GM12878 (cell line): Measurements from ENCODE around the gene NOP14. TPM values are rescaled to one million over a fixed set of nuclear protein-coding genes. Genes with fewer than 3 reads are reported as not detected.

ENCODE experiments used
- ATAC-seq: fragments of 200-7000 bp; cut with Tn5 transposase; 3 replicates; pipeline ENCODE4 v1.9.1; 2020; ENCODE audit warnings: mild to moderate bottlenecking, moderate library complexity
- BruUV-seq: library from RNA; stranded (reverse); fragments of 400-500 nt; replicated peaks from 2 replicates; lab custom pipeline; 2021; lab: Mats Ljungman, UMichigan
- CTCF ChIA-PET: fragments of 300-600 bp; sonication (Branson Sonifier 250); formaldehyde crosslinking; extraction: SDS; loops from one replicate; lab custom pipeline; 2021; ENCODE audit warnings: inconsistent platforms; lab: Yijun Ruan, JAX
- POLR2A ChIA-PET: fragments of 350-600 bp; formaldehyde crosslinking; extraction: SDS; loops from one replicate; lab custom pipeline; 2021; ENCODE audit warnings: inconsistent platforms; lab: Charles Lee
- RAD21 ChIA-PET: fragments of 300-600 bp; sonication (Branson Sonifier 250); formaldehyde crosslinking; loops from one replicate; lab custom pipeline; 2023; ENCODE audit warnings: antibody characterized with exemption; ENCODE audit not compliant: unreplicated experiment; lab: Charles Lee
- SMC1A ChIA-PET: fragments of 300-600 bp; sonication (Branson Sonifier 250); formaldehyde crosslinking; loops from one replicate; lab custom pipeline; 2023; ENCODE audit not compliant: unreplicated experiment, uncharacterized antibody; lab: Charles Lee
- DNase-seq: peaks from one replicate; pipeline ENCODE4 v3.0.0-alpha.2; 2011; ENCODE audit warnings: low read depth, low spot score
- FAIRE-seq: peaks from 3 replicates; lab custom pipeline; 2011; peaks lifted over from hg19 to GRCh38; lab: Jason Lieb, UNC
- H2AFZ ChIP-seq: 2 replicates; pipeline ENCODE4 v1.6.0; 2011; ENCODE audit warnings: low read depth, low read length, control low read depth; ENCODE audit not compliant: control insufficient read depth
- H3K27ac ChIP-seq: 2 replicates; pipeline ENCODE4 v1.5.1; 2011; ENCODE audit warnings: control low read depth; ENCODE audit not compliant: control insufficient read depth, insufficient read depth
- H3K27me3 ChIP-seq, 2 experiments: replicated peaks in 1 of 2; 2 replicates each; pipeline versions ENCODE4 v1.6.0 to v1.6.1; 2011; ENCODE audit warnings: low read length in 1 of 2; ENCODE audit not compliant: control insufficient read depth in 2 of 2, insufficient read depth in 2 of 2
- H3K36me3 ChIP-seq, 2 experiments: 2 replicates each; pipeline ENCODE4 v1.5.1; 2011; ENCODE audit warnings: low read length in 1 of 2; ENCODE audit not compliant: control insufficient read depth in 2 of 2, insufficient read depth in 2 of 2
- H3K4me1 ChIP-seq: 2 replicates; pipeline ENCODE4 v1.6.1; 2011; ENCODE audit warnings: mild to moderate bottlenecking, low read length, moderate library complexity, mixed read lengths; ENCODE audit not compliant: control insufficient read depth, insufficient read depth
- H3K4me2 ChIP-seq: 2 replicates; pipeline ENCODE4 v1.6.0; 2011; ENCODE audit warnings: control low read depth; ENCODE audit not compliant: control insufficient read depth, insufficient read depth
- H3K4me3 ChIP-seq: fragments of 200-600 bp; sonication (generic); 2 replicates; pipeline ENCODE4 v1.5.1; 2016
- H3K79me2 ChIP-seq: 2 replicates; pipeline ENCODE4 v1.6.0; 2011; ENCODE audit warnings: low read length; ENCODE audit not compliant: control insufficient read depth, insufficient read depth
- H3K9ac ChIP-seq: 2 replicates; pipeline ENCODE4 v1.8.0; 2011; ENCODE audit warnings: low read length, control low read depth, mixed read lengths; ENCODE audit not compliant: control insufficient read depth, insufficient read depth
- H3K9me3 ChIP-seq: replicated peaks from 3 replicates; pipeline ENCODE4 v1.5.1; 2011; ENCODE audit warnings: mild to moderate bottlenecking, low read length; ENCODE audit not compliant: control insufficient read depth, insufficient read depth
- H4K20me1 ChIP-seq: 2 replicates; pipeline ENCODE4 v1.6.0; 2011; ENCODE audit not compliant: control insufficient read depth, insufficient read depth
- CEBPB ChIP-seq, 2 experiments: fragments of 150-350 bp in 1 of 2; IDR thresholded peaks; 2 replicates each; pipeline ENCODE4 v1.6.1; 2012 to 2014; ENCODE audit warnings: low read depth in 2 of 2, low read length in 2 of 2, borderline replicate concordance in 1 of 2, inconsistent platforms in 1 of 2
- ELK1 ChIP-seq: IDR thresholded peaks from 2 replicates; pipeline ENCODE4 v1.6.1; 2012; ENCODE audit warnings: low read depth, low read length, improper control_type of control experiment
- EZH2 ChIP-seq: IDR thresholded peaks from 2 replicates; pipeline ENCODE4 v1.6.1; 2012; ENCODE audit warnings: low read depth, mild to moderate bottlenecking, control low read depth, inconsistent platforms, low read length, borderline replicate concordance; ENCODE audit not compliant: control insufficient read depth
- FOXM1 ChIP-seq: IDR thresholded peaks from 2 replicates; pipeline ENCODE4 v1.6.1; 2012; ENCODE audit warnings: low read depth, mild to moderate bottlenecking, inconsistent platforms, low read length, moderate library complexity
- MLLT1 ChIP-seq: fragments of 450-650 bp; IDR thresholded peaks from 2 replicates; pipeline ENCODE4 v1.6.1; 2016; ENCODE audit warnings: mild to moderate bottlenecking
- POLR2AphosphoS2 ChIP-seq: IDR thresholded peaks from 2 replicates; pipeline ENCODE4 v1.6.1; 2011; ENCODE audit warnings: low read depth, mild to moderate bottlenecking, low read length, improper control_type of control experiment, moderate library complexity
- POU2F2 ChIP-seq: IDR thresholded peaks from 3 replicates; pipeline ENCODE4 v1.6.1; 2011; ENCODE audit warnings: low read depth, mild to moderate bottlenecking, low read length, borderline replicate concordance
- SPI1 ChIP-seq: IDR thresholded peaks from 2 replicates; pipeline ENCODE4 v1.6.1; 2011; ENCODE audit warnings: low read depth, mild to moderate bottlenecking, low read length, moderate library complexity, borderline replicate concordance; ENCODE audit not compliant: insufficient read depth
- TAF1 ChIP-seq: IDR thresholded peaks from 2 replicates; pipeline ENCODE4 v1.6.1; 2011; ENCODE audit warnings: mild to moderate bottlenecking, low read depth, low read length, borderline replicate concordance
- TARDBP ChIP-seq: IDR thresholded peaks from 2 replicates; pipeline ENCODE4 v1.6.1; 2016; ENCODE audit warnings: borderline replicate concordance
- ZBTB33 ChIP-seq: fragments of 450-650 bp; IDR thresholded peaks from 2 replicates; pipeline ENCODE4 v1.6.1; 2017; ENCODE audit warnings: mild to moderate bottlenecking
- WGBS: methylation state at CpG from one replicate; pipeline ENCODE4 v1.1.6; 2016; ENCODE audit warnings: low lambda C conversion rate; ENCODE audit not compliant: insufficient replicate concordance, insufficient coverage; ENCODE audit errors: missing lambda C conversion rate; 5-methylcytosine and 5-hydroxymethylcytosine counted together
- in situ Hi-C: fragments of 300-500 bp; cut with MboI; formaldehyde crosslinking; loops from 9 replicates; pipeline ENCODE4 v1.14.3; 2018; ENCODE audit warnings: mixed read lengths
- intact Hi-C: fragments of 100-400 bp; cut with micrococcal nuclease; formaldehyde crosslinking; loops from one replicate; pipeline ENCODE4 v1.14.2; 2022; ENCODE audit not compliant: unreplicated experiment
- polyA plus RNA-seq, 11 experiments: library from polyadenylated mRNA; depleted of rRNA in 4 of 11; unstranded in 6 of 11; stranded (reverse) in 5 of 11; fragments of >200 nt; fragmentation: Nextera tagmentation in 4 of 11; fragmentation: Illumina TruSeq in 1 of 11; extraction: Ambion mirVana in 4 of 11; extraction: Trizol in 1 of 11; gene quantifications; 1 replicate in 1 of 11; 2 replicates in 10 of 11; pipeline versions ENCODE4 v1.2.1 to v1.2.3, GENCODE V29; 2011 to 2016; ENCODE audit warnings: inconsistent platforms in 2 of 11, missing spikeins in 2 of 11, low read depth in 1 of 11
- total RNA-seq, 4 experiments: library from RNA; depleted of rRNA in 3 of 4; stranded (reverse); fragments of >200 nt in 3 of 4; fragmentation: Illumina TruSeq in 1 of 4; extraction: Trizol in 1 of 4; gene quantifications; 2 replicates each; pipeline versions ENCODE4 v1.2.1 to v1.2.3, GENCODE V29; 2013 to 2021

NOP14 gene
- total and polyA plus RNA-seq, 10 of the 15 experiments (the other 5 are each of a cell fraction or from before 2014, with no cell fraction given) = 13.8 to 80.6 (median 49.7) TPM

- in situ Hi-C loops (no loop called here), intact Hi-C loops (no loop called here)
- Histone ChIP-seq H3K27ac (no peak overlapping the region), H3K9me3 (no peaks in the 10 kb centered on the region), H4K20me1 (no peaks in the 10 kb centered on the region), H3K4me3 (no peak overlapping the region), H2AFZ (no peak overlapping the region), H3K27me3 (no peaks in the 10 kb centered on the region), H3K4me1 (peaks cover 4% of the 10 kb centered on the region), H3K36me3 (peaks cover 23 to 27% of the 10 kb centered on the region in 2 experiments), H3K79me2 (no peaks in the 10 kb centered on the region), H3K9ac (no peak overlapping the region), H3K4me2 (no peak overlapping the region)
- FAIRE-seq (no peak), ATAC-seq (no peak), DNase-seq (no peak)
- CTCF ChIA-PET = interaction anchor here (0.5 to 1.1 kb wide), 4 partner anchors 43 to 201 kb away, joined by 3 read pairs; no protein-coding TSS in a partner anchor
- no TSS peak for BruUV-seq
- TF ChIP-seq MLLT1 (no peak), EZH2 (no peak), CEBPB (IDR thresholded peaks at IDR 0.05; ENCODE audit: borderline replicate concordance in 1 of 2, low read depth in 2 of 2, low read length in 2 of 2) (no peak)
- 99% methylated on average over 8 of the region's 8 CpGs for WGBS
- RAD21 ChIA-PET = no interaction called here
- POLR2A ChIA-PET = no interaction called here
- SMC1A ChIA-PET = interaction anchor here (1.0 to 1.5 kb wide), 2 partner anchors 45 to 142 kb away, joined by 3 to 4 read pairs; no protein-coding TSS in a partner anchor
Measured at GRCh38 chr4:2909583-2909982, 53.6 kb downstream of the NOP14 start.

GRCh38 chr4:2908686-2909085, 54.5 kb downstream of the NOP14 start:
- Histone ChIP-seq H3K27me3 (no peaks in the 10 kb centered on the region), H3K9me3 (no peaks in the 10 kb centered on the region), H3K27ac (no peak overlapping the region), H3K4me2 (no peak overlapping the region), H2AFZ (no peak overlapping the region), H3K4me3 (no peak overlapping the region), H3K9ac (no peak overlapping the region), H3K79me2 (no peaks in the 10 kb centered on the region), H3K36me3 (peaks cover 25 to 35% of the 10 kb centered on the region in 2 experiments), H4K20me1 (no peaks in the 10 kb centered on the region), H3K4me1 (no peaks in the 10 kb centered on the region)
- in situ Hi-C loops = no loop called here
- BruUV-seq = no TSS peak
- ChIA-PET CTCF (no interaction called here), SMC1A (no interaction called here), RAD21 (no interaction called here), POLR2A (no interaction called here)
- DNase-seq (no peak), ATAC-seq (no peak), FAIRE-seq (no peak)
- intact Hi-C loops = no loop called here
- WGBS = 88% methylated on average over 7 of the region's 7 CpGs
- no peak for TF ChIP-seq FOXM1
- TF ChIP-seq SPI1 = no peak
- no peak for TF ChIP-seq TARDBP
- TF ChIP-seq POU2F2 = no peak
- no peak for TF ChIP-seq TAF1
- no peak for TF ChIP-seq POLR2AphosphoS2
- TF ChIP-seq ELK1 = no peak
- TF ChIP-seq ZBTB33 = no peak
